A549 (cell line): Measurements from ENCODE around the gene GATAD1. TPM values are rescaled to one million over a fixed set of nuclear protein-coding genes. Genes with fewer than 3 reads are reported as not detected.

Experiments
- ATAC-seq, 2 experiments: fragments of 200-7000 bp in 1 of 2; fragments of >200 bp in 1 of 2; cut with Nextera tagmentation in 1 of 2; cut with Tn5 transposase in 1 of 2; 3 replicates each; pipeline versions ENCODE4 v1.8.0 to v1.9.1; 2018 to 2020; ENCODE audit warnings: mild to moderate bottlenecking in 1 of 2, moderate library complexity in 1 of 2
- CTCF ChIA-PET: fragments of 300-600 bp; sonication (Branson Sonifier 250); formaldehyde crosslinking; extraction: SDS; loops from one replicate; lab custom pipeline; 2021; ENCODE audit warnings: antibody characterized with exemption, inconsistent platforms; lab: Yijun Ruan, JAX
- POLR2A ChIA-PET: fragments of 350-600 bp; formaldehyde crosslinking; extraction: SDS; loops from one replicate; lab custom pipeline; 2021; ENCODE audit warnings: antibody characterized with exemption, inconsistent platforms; lab: Yijun Ruan, JAX
- DNase-seq, 2 experiments: peaks; one replicate each; pipeline versions ENCODE4 v3.0.0 to v3.0.0-alpha.2; 2011 to 2016; ENCODE audit warnings: low read depth in 1 of 2, low spot score in 1 of 2
- FAIRE-seq: peaks from 2 replicates; lab custom pipeline; 2011; peaks lifted over from hg19 to GRCh38; lab: Jason Lieb, UNC
- H3K27ac ChIP-seq, 2 experiments: fragments of >200 bp; sonication (Bioruptor Twin); formaldehyde crosslinking; 3 replicates each; pipeline ENCODE4 v1.5.1; 2016 to 2017
- H3K4me1 ChIP-seq: fragments of >200 bp; sonication (Bioruptor Twin); formaldehyde crosslinking; 3 replicates; pipeline ENCODE4 v1.6.1; 2016
- H3K4me2 ChIP-seq: fragments of >200 bp; sonication (Bioruptor Twin); formaldehyde crosslinking; 3 replicates; pipeline ENCODE4 v1.6.1; 2016
- H3K4me3 ChIP-seq: fragments of >200 bp; sonication (Bioruptor Twin); formaldehyde crosslinking; 3 replicates; pipeline ENCODE4 v1.5.1; 2016
- H3K9me3 ChIP-seq: fragments of >200 bp; sonication (Bioruptor Twin); formaldehyde crosslinking; 3 replicates; pipeline ENCODE4 v1.6.1; 2016
- BHLHE40 ChIP-seq: IDR thresholded peaks from 2 replicates; pipeline ENCODE4 v1.6.1; 2012; ENCODE audit warnings: low read depth, low read length, inconsistent platforms
- CBX2 ChIP-seq: fragments of 200-600 bp; sonication (generic); IDR thresholded peaks from 2 replicates; pipeline ENCODE4 v1.6.1; 2016; ENCODE audit warnings: low read depth, mild to moderate bottlenecking, borderline replicate concordance
- CHD2 ChIP-seq: fragments of 150-350 bp; IDR thresholded peaks from 2 replicates; pipeline ENCODE4 v1.6.1; 2014; ENCODE audit warnings: low read length; ENCODE audit not compliant: partially characterized antibody
- CHD4 ChIP-seq: fragments of 200-600 bp; sonication (generic); IDR thresholded peaks from 2 replicates; pipeline ENCODE4 v1.6.1; 2016; ENCODE audit warnings: antibody characterized with exemption, mild to moderate bottlenecking, borderline replicate concordance
- EHF ChIP-seq: fragments of 250-450 bp; sonication (Bioruptor Pico); IDR thresholded peaks from 2 replicates; pipeline ENCODE4 v1.5.0; 2020; ENCODE audit warnings: mild to moderate bottlenecking
- EP300 ChIP-seq, 2 experiments: fragments of >200 bp; sonication (Bioruptor Twin); formaldehyde crosslinking; IDR thresholded peaks; 2 replicates in 1 of 2; 3 replicates in 1 of 2; pipeline ENCODE4 v1.6.1; 2016 to 2017
- ESRRA ChIP-seq: fragments of 150-350 bp; IDR thresholded peaks from 2 replicates; pipeline ENCODE4 v1.6.1; 2014; ENCODE audit warnings: mild to moderate bottlenecking, low read length, borderline replicate concordance
- FOSL2 ChIP-seq, 2 experiments: fragments of 450-650 bp in 1 of 2; fragments of >200 bp in 1 of 2; sonication (Bioruptor Twin) in 1 of 2; formaldehyde crosslinking; IDR thresholded peaks; 2 replicates each; pipeline versions ENCODE4 v1.5.0 to v1.6.1; 2016 to 2020; ENCODE audit warnings: mild to moderate bottlenecking in 1 of 2, moderate library complexity in 1 of 2
- GATA3 ChIP-seq: IDR thresholded peaks from 2 replicates; pipeline ENCODE4 v1.6.1; 2012; ENCODE audit warnings: borderline replicate concordance
- HEYL ChIP-seq: fragments of 250-450 bp; sonication (Bioruptor Pico); IDR thresholded peaks from 2 replicates; pipeline ENCODE4 v1.8.0; 2021; ENCODE audit warnings: mild to moderate bottlenecking, moderate library complexity
- HOXB13 ChIP-seq: fragments of 250-450 bp; sonication (Bioruptor Pico); IDR thresholded peaks from 2 replicates; pipeline ENCODE4 v1.5.0; 2020; ENCODE audit warnings: low read depth, mild to moderate bottlenecking, moderate library complexity
- HOXB5 ChIP-seq: fragments of 250-450 bp; sonication (Bioruptor Pico); IDR thresholded peaks from 2 replicates; pipeline ENCODE4 v1.5.0; 2020; ENCODE audit warnings: mild to moderate bottlenecking, moderate library complexity
- JUNB ChIP-seq: fragments of >200 bp; sonication (Bioruptor Twin); formaldehyde crosslinking; IDR thresholded peaks from 2 replicates; pipeline ENCODE4 v1.6.1; 2016
- MAZ ChIP-seq: fragments of 150-350 bp; IDR thresholded peaks from 2 replicates; pipeline ENCODE4 v1.6.1; 2014; ENCODE audit warnings: antibody characterized with exemption, low read depth, low read length, borderline replicate concordance
- PHF8 ChIP-seq: fragments of 200-600 bp; sonication (generic); IDR thresholded peaks from 2 replicates; pipeline ENCODE4 v1.6.1; 2016; ENCODE audit warnings: low read depth, mild to moderate bottlenecking, antibody characterized with exemption, moderate library complexity, borderline replicate concordance
- POLR2A ChIP-seq: IDR thresholded peaks from 2 replicates; pipeline ENCODE4 v1.6.1; 2012; ENCODE audit warnings: mild to moderate bottlenecking, low read length
- RFX5 ChIP-seq: fragments of 450-650 bp; IDR thresholded peaks from 2 replicates; pipeline ENCODE4 v1.7.1; 2014; ENCODE audit warnings: antibody characterized with exemption, mild to moderate bottlenecking, moderate library complexity
- RNF2 ChIP-seq: fragments of 200-600 bp; sonication (generic); IDR thresholded peaks from 2 replicates; pipeline ENCODE4 v1.6.1; 2016; ENCODE audit warnings: low read depth, mild to moderate bottlenecking, antibody characterized with exemption, moderate library complexity, borderline replicate concordance
- ZNF302 ChIP-seq: fragments of 250-450 bp; sonication (Bioruptor Pico); IDR thresholded peaks from 2 replicates; pipeline ENCODE4 v1.9.0; 2021; ENCODE audit warnings: inconsistent platforms, mild to moderate bottlenecking, moderate library complexity
- WGBS: methylation state at CpG from one replicate; pipeline ENCODE4 v1.1.6; 2017; ENCODE audit errors: missing lambda C conversion rate; 5-methylcytosine and 5-hydroxymethylcytosine counted together
- polyA plus RNA-seq, 4 experiments: library from polyadenylated mRNA; depleted of rRNA in 3 of 4; stranded (reverse); fragments of >200 nt; fragmentation: RNase III in 1 of 4; extraction: RNeasy Plus Mini Kit Qiagen cat#74134 plus additional on column Dnase treatment in 1 of 4; gene quantifications; 2 replicates in 3 of 4; 3 replicates in 1 of 4; pipeline ENCODE4 v1.2.3, GENCODE V29; 2011 to 2017
- TF ChIP-seq, protein P1 (sequence below): IDR thresholded peaks from 2 replicates; pipeline ENCODE4 v1.6.1; 2012
- TF ChIP-seq, protein P2 (sequence below): fragments of 200-600 bp; sonication (generic); IDR thresholded peaks from 2 replicates; pipeline ENCODE4 v1.6.1; 2016; ENCODE audit warnings: antibody characterized with exemption, mild to moderate bottlenecking, moderate library complexity
- TF ChIP-seq, protein P3 (sequence below): fragments of >200 bp; sonication (Bioruptor Twin); formaldehyde crosslinking; IDR thresholded peaks from 2 replicates; pipeline ENCODE4 v1.6.1; 2016

The GATAD1 gene
- polyA plus RNA-seq, 2 of the 4 experiments (the other 2 are of a cell fraction) = 20.8 to 35.7 TPM

DNA sequence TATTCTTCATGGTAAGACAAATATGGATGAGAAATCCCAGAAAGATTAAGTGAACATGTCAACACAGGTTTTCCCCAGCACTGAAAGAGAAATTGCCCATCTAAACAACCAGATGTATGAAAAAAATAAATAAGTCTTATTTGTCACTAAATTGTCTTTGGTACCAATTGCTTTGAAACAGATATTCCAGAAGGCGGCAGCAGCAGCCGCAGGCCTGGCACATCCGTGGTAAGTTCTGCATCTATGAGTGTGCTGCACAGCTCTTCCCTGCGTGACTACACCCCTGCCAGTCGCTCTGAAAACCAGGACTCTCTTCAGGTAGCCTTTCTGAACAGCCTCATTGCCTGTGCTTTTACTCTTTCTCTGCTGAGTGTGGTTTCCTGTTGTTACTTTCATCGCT, 49.7 kb upstream of the GATAD1 start (continued):
- TF ChIP-seq MAZ (no peak), RFX5 (no peak), CBX2 (no peak)
- TF ChIP-seq, protein P1, sequence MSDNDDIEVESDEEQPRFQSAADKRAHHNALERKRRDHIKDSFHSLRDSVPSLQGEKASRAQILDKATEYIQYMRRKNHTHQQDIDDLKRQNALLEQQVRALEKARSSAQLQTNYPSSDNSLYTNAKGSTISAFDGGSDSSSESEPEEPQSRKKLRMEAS = no peak

DNA sequence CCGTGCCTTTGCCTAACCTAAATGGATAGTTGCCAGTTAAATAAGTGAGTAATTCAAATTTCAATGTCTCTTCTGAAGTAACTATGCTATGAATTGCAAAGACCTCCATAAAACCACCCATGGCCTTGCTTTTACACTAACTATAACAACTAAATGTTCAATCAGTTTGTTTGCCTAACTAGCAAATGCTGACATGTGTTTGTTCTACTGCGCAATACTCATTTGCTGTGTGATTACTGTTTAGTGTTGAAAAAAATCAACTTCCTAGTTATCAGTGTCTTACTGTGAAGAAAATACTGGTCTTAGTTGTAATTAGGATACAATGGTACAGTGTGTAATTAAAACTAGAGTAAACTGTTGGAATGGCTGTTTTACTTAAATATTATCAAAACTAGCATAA, 47.3 kb upstream of the GATAD1 start:
- H3K4me1 ChIP-seq = no peaks in the 10 kb centered on the region
- no peak for ATAC-seq
- no peak for FAIRE-seq
- POLR2A ChIA-PET = no interaction called here
- H3K4me2 ChIP-seq = no peak overlapping the region
- DNase-seq = no peak
- no peaks in the 10 kb centered on the region for H3K9me3 ChIP-seq
- 94% methylated on average over 2 of the region's 2 CpGs for WGBS
- no peak overlapping the region for H3K4me3 ChIP-seq
- no peak overlapping the region for H3K27ac ChIP-seq
- no peak for TF ChIP-seq HOXB13 (CRISPR knock-in tag)
- TF ChIP-seq, protein P1 = no peak
- TF ChIP-seq EP300 (IDR thresholded peaks at IDR 0.05) = no peak
- CTCF ChIA-PET = no interaction called here

DNA sequence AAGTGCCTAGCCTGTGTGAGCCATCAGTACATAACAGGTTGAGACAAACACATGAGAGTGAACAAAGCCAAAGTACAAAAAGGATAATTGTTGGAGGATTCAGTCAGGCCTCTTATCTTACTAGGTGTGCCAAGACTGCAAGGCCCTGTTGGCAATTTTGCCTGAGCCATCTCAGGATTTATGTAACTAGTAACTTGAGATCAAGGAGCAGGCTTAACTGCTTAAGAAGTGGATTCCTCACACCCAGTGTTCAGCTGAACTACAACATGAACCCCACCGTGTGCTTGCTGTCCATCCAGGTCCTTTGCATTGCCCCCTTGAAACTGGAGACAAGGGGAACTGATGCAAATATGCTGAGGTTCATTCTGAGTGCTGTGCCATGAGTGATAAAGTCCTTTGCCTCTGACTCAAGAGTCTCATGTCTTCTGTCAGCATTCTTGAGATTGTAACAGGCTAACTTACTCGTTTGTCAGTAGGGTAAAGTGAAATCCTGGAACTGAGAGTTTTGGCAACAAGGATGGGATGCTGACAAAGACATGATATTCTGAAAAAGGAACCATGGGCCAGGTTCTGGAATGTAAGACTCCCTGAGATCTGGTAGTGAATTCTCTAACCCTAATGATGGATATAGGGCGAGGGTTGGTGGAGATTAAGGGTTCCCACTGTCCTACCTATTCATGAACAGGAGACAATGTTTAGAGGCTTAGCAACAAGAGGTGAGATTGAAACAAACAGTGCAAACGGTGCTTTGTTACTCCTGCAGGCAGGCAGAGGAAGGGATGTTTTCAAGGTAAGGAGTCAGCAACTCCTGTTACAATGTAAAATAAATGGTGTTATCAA, 44.1 kb upstream of the GATAD1 start:
- no peaks in the 10 kb centered on the region for H3K4me1 ChIP-seq
- WGBS = 73% methylated on average over 4 of the region's 4 CpGs
- ATAC-seq = no peak
- H3K4me2 ChIP-seq = no peak overlapping the region
- H3K27ac ChIP-seq = no peak overlapping the region
- FAIRE-seq = no peak
- TF ChIP-seq HOXB5 (CRISPR knock-in tag) (no peak), CHD2 (no peak), PHF8 (no peak), CHD4 (no peak), HOXB13 (CRISPR knock-in tag) (no peak), RFX5 (no peak), BHLHE40 (no peak), HEYL (no peak), RNF2 (no peak), EHF (no peak), FOSL2 (IDR thresholded peaks at IDR 0.05) (no peak), FOSL2 (CRISPR knock-in tag; IDR thresholded peaks at IDR 0.05) (no peak), POLR2A (no peak), GATA3 (no peak), ZNF302 (CRISPR knock-in tag) (no peak), ESRRA (no peak), JUNB (no peak)
- TF ChIP-seq, protein P2, sequence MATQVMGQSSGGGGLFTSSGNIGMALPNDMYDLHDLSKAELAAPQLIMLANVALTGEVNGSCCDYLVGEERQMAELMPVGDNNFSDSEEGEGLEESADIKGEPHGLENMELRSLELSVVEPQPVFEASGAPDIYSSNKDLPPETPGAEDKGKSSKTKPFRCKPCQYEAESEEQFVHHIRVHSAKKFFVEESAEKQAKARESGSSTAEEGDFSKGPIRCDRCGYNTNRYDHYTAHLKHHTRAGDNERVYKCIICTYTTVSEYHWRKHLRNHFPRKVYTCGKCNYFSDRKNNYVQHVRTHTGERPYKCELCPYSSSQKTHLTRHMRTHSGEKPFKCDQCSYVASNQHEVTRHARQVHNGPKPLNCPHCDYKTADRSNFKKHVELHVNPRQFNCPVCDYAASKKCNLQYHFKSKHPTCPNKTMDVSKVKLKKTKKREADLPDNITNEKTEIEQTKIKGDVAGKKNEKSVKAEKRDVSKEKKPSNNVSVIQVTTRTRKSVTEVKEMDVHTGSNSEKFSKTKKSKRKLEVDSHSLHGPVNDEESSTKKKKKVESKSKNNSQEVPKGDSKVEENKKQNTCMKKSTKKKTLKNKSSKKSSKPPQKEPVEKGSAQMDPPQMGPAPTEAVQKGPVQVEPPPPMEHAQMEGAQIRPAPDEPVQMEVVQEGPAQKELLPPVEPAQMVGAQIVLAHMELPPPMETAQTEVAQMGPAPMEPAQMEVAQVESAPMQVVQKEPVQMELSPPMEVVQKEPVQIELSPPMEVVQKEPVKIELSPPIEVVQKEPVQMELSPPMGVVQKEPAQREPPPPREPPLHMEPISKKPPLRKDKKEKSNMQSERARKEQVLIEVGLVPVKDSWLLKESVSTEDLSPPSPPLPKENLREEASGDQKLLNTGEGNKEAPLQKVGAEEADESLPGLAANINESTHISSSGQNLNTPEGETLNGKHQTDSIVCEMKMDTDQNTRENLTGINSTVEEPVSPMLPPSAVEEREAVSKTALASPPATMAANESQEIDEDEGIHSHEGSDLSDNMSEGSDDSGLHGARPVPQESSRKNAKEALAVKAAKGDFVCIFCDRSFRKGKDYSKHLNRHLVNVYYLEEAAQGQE = no peak
- TF ChIP-seq, protein P3, sequence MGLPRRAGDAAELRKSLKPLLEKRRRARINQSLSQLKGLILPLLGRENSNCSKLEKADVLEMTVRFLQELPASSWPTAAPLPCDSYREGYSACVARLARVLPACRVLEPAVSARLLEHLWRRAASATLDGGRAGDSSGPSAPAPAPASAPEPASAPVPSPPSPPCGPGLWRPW = no peak
- H3K4me3 ChIP-seq = no peak overlapping the region
- no peaks in the 10 kb centered on the region for H3K9me3 ChIP-seq
- DNase-seq = no peak
- ChIA-PET POLR2A (no interaction called here), CTCF (interaction anchor here (1.8 kb wide), 1 partner anchor 26 kb away, joined by 3 read pairs; no protein-coding TSS in a partner anchor)
